HL-60 (cell line): ENCODE data around the gene TCF3.
"Not testable (repeated sequence)": the region's sequence is repeated elsewhere in the genome, so short reads cannot be mapped to it uniquely, and the experiment has no call there.

Experiments
- DNase-seq, 2 experiments: peaks; one replicate each; pipeline ENCODE4 v3.0.0-alpha.2; 2010 to 2020; ENCODE audit warnings: low read depth in 1 of 2, low spot score in 1 of 2
- H3K27ac ChIP-seq: fragments of 250-450 bp; sonication (Bioruptor Pico); replicated peaks from 2 replicates; pipeline ENCODE4 v1.5.1; 2020; ENCODE audit warnings: mild to moderate bottlenecking, moderate library complexity
- H3K27me3 ChIP-seq: fragments of 250-450 bp; sonication (Bioruptor Pico); 2 replicates; pipeline ENCODE4 v1.5.1; 2021; ENCODE audit warnings: mild to moderate bottlenecking, moderate library complexity; ENCODE audit not compliant: insufficient read depth, poor library complexity, severe bottlenecking
- H3K4me3 ChIP-seq: replicated peaks from 2 replicates; pipeline ENCODE4 v1.5.1; 2011; ENCODE audit warnings: mild to moderate bottlenecking, control low read depth, low read length; ENCODE audit not compliant: insufficient read depth
- CTCF ChIP-seq: IDR thresholded peaks from one replicate; pipeline ENCODE4 v1.5.1; 2011; ENCODE audit warnings: low read length, control low read depth, inconsistent platforms; ENCODE audit not compliant: insufficient read depth
- GABPA ChIP-seq: IDR thresholded peaks from 2 replicates; pipeline ENCODE4 v1.6.1; 2012; ENCODE audit warnings: low read depth
- POLR2AphosphoS5 ChIP-seq: IDR thresholded peaks from 2 replicates; pipeline ENCODE4 v1.6.1; 2012; ENCODE audit warnings: low read depth
- SPI1 ChIP-seq: IDR thresholded peaks from 2 replicates; pipeline ENCODE4 v1.6.1; 2012; ENCODE audit warnings: low read depth, mild to moderate bottlenecking, borderline replicate concordance
- TF ChIP-seq, protein P1 (sequence below): IDR thresholded peaks from 2 replicates; pipeline ENCODE4 v1.6.1; 2012; ENCODE audit warnings: low read depth; ENCODE audit not compliant: insufficient replicate concordance

TCF3 gene

GRCh38 chr19:1672769-1673644 lies 20.6 kb upstream of the TCF3 start:
- no peak overlapping the region for H3K27ac ChIP-seq
- no peak overlapping the region for H3K4me3 ChIP-seq
- DNase-seq: no peak
- no peak for TF ChIP-seq GABPA
- TF ChIP-seq CTCF: no peak
- TF ChIP-seq POLR2AphosphoS5: no peak
- TF ChIP-seq SPI1: no peak
- TF ChIP-seq, protein P1, sequence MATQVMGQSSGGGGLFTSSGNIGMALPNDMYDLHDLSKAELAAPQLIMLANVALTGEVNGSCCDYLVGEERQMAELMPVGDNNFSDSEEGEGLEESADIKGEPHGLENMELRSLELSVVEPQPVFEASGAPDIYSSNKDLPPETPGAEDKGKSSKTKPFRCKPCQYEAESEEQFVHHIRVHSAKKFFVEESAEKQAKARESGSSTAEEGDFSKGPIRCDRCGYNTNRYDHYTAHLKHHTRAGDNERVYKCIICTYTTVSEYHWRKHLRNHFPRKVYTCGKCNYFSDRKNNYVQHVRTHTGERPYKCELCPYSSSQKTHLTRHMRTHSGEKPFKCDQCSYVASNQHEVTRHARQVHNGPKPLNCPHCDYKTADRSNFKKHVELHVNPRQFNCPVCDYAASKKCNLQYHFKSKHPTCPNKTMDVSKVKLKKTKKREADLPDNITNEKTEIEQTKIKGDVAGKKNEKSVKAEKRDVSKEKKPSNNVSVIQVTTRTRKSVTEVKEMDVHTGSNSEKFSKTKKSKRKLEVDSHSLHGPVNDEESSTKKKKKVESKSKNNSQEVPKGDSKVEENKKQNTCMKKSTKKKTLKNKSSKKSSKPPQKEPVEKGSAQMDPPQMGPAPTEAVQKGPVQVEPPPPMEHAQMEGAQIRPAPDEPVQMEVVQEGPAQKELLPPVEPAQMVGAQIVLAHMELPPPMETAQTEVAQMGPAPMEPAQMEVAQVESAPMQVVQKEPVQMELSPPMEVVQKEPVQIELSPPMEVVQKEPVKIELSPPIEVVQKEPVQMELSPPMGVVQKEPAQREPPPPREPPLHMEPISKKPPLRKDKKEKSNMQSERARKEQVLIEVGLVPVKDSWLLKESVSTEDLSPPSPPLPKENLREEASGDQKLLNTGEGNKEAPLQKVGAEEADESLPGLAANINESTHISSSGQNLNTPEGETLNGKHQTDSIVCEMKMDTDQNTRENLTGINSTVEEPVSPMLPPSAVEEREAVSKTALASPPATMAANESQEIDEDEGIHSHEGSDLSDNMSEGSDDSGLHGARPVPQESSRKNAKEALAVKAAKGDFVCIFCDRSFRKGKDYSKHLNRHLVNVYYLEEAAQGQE: no peak
- peaks cover 38% of the 10 kb centered on the region for H3K27me3 ChIP-seq

- TF ChIP-seq POLR2AphosphoS5: no peak
- TF ChIP-seq CTCF: peak; percentile 18
- TF ChIP-seq SPI1: no peak
- peaks cover 41% of the 10 kb centered on the region for H3K27me3 ChIP-seq
- 0 out of 2 replicates have a peak overlapping the region, but pooled peaks have one; percentile 5 for H3K27ac ChIP-seq
- peak; percentile 38 to 51 for DNase-seq
- peak overlapping the region; percentile 30 for H3K4me3 ChIP-seq
These were observed 19.8 kb upstream of the TCF3 start for GRCh38 chr19:1672038-1672768.

DNA sequence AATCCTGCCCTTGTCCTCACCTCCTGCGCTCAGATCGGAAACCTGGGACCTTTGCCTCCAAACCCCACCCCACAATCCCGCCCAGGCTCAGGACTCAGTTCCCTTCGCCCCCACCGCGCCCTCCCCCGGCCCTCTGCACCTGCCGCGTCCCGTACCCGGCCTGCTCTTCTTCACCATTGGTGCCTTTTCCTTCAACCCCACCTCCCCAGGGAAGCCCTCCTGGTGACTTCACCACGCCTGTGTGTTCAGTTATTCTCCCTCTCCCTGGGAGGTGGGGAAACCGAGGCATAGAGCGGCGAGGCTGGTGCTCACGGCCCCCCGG lies 19.3 kb upstream of the TCF3 start:
- Histone ChIP-seq H3K4me3 (peak overlapping the region; percentile 30; the same call in 1 of the 2 replicates), H3K27ac (no peak overlapping the region), H3K27me3 (peaks cover 38% of the 10 kb centered on the region)
- TF ChIP-seq GABPA: no peak
- TF ChIP-seq POLR2AphosphoS5: no peak
- TF ChIP-seq SPI1: no peak
- TF ChIP-seq, protein P1: no peak
- TF ChIP-seq CTCF: no peak
- no peak for DNase-seq

- not testable (repeated sequence) for H3K4me3 ChIP-seq, H3K27ac ChIP-seq
- peak in 1 of 2 experiments; percentile 36 for DNase-seq
- H3K27me3 ChIP-seq: peaks cover 30% of the 10 kb centered on the region
These were observed 18.3 kb upstream of the TCF3 start for GRCh38 chr19:1670747-1671146.
